GM23248 (cell line): Measurements from ENCODE around the gene ZGPAT.

Source experiments
- EZH2 ChIP-seq: fragments of 200-600 bp; sonication (generic); IDR thresholded peaks from 2 replicates; pipeline ENCODE4 v1.6.1; 2018; ENCODE audit warnings: antibody characterized with exemption, mild to moderate bottlenecking; ENCODE audit not compliant: insufficient read depth, poor library complexity, severe bottlenecking
- EZH2phosphoT487 ChIP-seq: fragments of 200-600 bp; sonication (generic); IDR thresholded peaks from 2 replicates; pipeline ENCODE4 v1.6.1; 2018; ENCODE audit warnings: antibody characterized with exemption, moderate library complexity, mild to moderate bottlenecking, low read depth; ENCODE audit not compliant: insufficient read depth

- TF ChIP-seq EZH2phosphoT487: no peak
- TF ChIP-seq EZH2: no peak
Observed at GRCh38 chr20:63712191-63712590, 4.4 kb downstream of the ZGPAT start.
